Activated naive CD4-positive, alpha-beta T cell treated with anti-CD3 and anti-CD28 coated beads, Interleukin-2, amount 50 U/mL, for 24 hours (primary cell): ENCODE data around the gene ZNF513.
A peak's percentile ranks its signal among the peaks of the same experiment; 100 is the strongest.
"Not testable (repeated sequence)": the region's sequence is repeated elsewhere in the genome, so short reads cannot be mapped to it uniquely, and the experiment has no call there.

ENCODE experiments used
- H3K27ac Mint-ChIP-seq: one replicate; pipeline ENCODE4 v1.8.0; 2021; ENCODE audit warnings: mild to moderate bottlenecking, mixed read lengths
- H3K27me3 Mint-ChIP-seq: one replicate; pipeline ENCODE4 v1.8.0; 2021; ENCODE audit warnings: mixed read lengths
- H3K36me3 Mint-ChIP-seq: one replicate; pipeline ENCODE4 v1.8.0; 2021; ENCODE audit warnings: mixed read lengths
- H3K4me1 Mint-ChIP-seq: one replicate; pipeline ENCODE4 v1.8.0; 2021; ENCODE audit warnings: mixed read lengths
- H3K4me3 Mint-ChIP-seq: one replicate; pipeline ENCODE4 v1.8.0; 2021; ENCODE audit warnings: mild to moderate bottlenecking, mixed read lengths
- H3K9me3 Mint-ChIP-seq: one replicate; pipeline ENCODE4 v1.8.0; 2021; ENCODE audit warnings: mixed read lengths

The ZNF513 gene

GRCh38 chr2:27380626-27381545, at the start of gene ZNF513:
Gene ZNF513, minus strand, starts transcription at chr2:27380734. Its CDS starts 208 bp downstream, at chr2:27380526.
- H3K4me3 Mint-ChIP-seq, result peak within 1 kb of the TSS; percentile 93
- no peaks in the 10 kb centered on the region for H3K27me3 Mint-ChIP-seq
- H3K9me3 Mint-ChIP-seq, result no peaks in the 10 kb centered on the region
- H3K36me3 Mint-ChIP-seq, result peaks cover 14% of the 10 kb centered on the region
- H3K27ac Mint-ChIP-seq, result peak within 1 kb of the TSS; percentile 95
- peaks cover 28% of the 10 kb centered on the region for H3K4me1 Mint-ChIP-seq

- Mint-ChIP-seq H3K36me3 (peaks cover 8% of the 10 kb centered on the region), H3K27ac (peak overlapping the region; percentile 96), H3K27me3 (no peaks in the 10 kb centered on the region)
Observed at GRCh38 chr2:27428978-27429541, 48.5 kb upstream of the ZNF513 start.

GRCh38 chr2:27428213-27428977, 47.9 kb upstream of the ZNF513 start, which contains the start of gene NRBP1:
Gene NRBP1, plus strand, starts transcription at chr2:27428631. Its CDS starts 4,643 bp downstream, at chr2:27433274.
- H3K27ac Mint-ChIP-seq, result peak within 1 kb of the TSS; percentile 99
- H3K9me3 Mint-ChIP-seq, result no peaks in the 10 kb centered on the region
- H3K4me1 Mint-ChIP-seq, result peaks cover 39% of the 10 kb centered on the region
- no peaks in the 10 kb centered on the region for H3K27me3 Mint-ChIP-seq
- peak within 1 kb of the TSS; percentile 98 for H3K4me3 Mint-ChIP-seq
- H3K36me3 Mint-ChIP-seq, result peaks cover 4% of the 10 kb centered on the region

More at GRCh38 chr2:27428978-27429541, 48.5 kb upstream of the ZNF513 start:
- Mint-ChIP-seq H3K9me3 (no peaks in the 10 kb centered on the region), H3K4me3 (peak overlapping the region; percentile 98), H3K4me1 (peaks cover 44% of the 10 kb centered on the region)

- Mint-ChIP-seq H3K4me1 (peaks cover 34% of the 10 kb centered on the region), H3K27me3 (no peaks in the 10 kb centered on the region), H3K9me3 (no peaks in the 10 kb centered on the region), H3K27ac (peak overlapping the region; percentile 99), H3K36me3 (peaks cover 2% of the 10 kb centered on the region), H3K4me3 (peak overlapping the region; percentile 98)
Observed at GRCh38 chr2:27427863-27428212, 47.3 kb upstream of the ZNF513 start.

DNA sequence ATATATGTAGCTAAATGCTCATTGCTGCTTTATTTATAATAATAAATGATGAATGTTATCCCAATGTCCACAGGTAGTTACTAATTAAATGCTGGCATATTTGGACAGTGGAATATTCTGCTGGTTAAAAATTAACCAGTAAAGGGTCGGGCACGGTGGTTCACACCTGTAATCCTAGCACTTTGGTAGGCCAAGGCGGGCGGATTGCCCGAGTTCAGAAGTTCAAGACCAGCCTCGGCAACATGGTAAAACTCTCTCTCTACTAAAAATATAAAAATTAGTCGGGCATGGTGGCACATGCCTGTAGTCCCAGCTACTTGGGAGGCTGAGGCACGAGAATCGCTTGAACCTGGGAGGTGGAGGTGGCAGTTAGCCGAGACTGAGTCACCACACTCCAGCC, 44.5 kb upstream of the ZNF513 start:
- not testable (repeated sequence) for H3K27me3 Mint-ChIP-seq, H3K36me3 Mint-ChIP-seq, H3K27ac Mint-ChIP-seq, H3K9me3 Mint-ChIP-seq, H3K4me3 Mint-ChIP-seq
- peaks cover 12% of the 10 kb centered on the region for H3K4me1 Mint-ChIP-seq

GRCh38 chr2:27422958-27423357, 42.4 kb upstream of the ZNF513 start:
- Mint-ChIP-seq H3K4me3 (no peak overlapping the region), H3K27ac (no peak overlapping the region), H3K4me1 (peaks cover 5% of the 10 kb centered on the region)

DNA sequence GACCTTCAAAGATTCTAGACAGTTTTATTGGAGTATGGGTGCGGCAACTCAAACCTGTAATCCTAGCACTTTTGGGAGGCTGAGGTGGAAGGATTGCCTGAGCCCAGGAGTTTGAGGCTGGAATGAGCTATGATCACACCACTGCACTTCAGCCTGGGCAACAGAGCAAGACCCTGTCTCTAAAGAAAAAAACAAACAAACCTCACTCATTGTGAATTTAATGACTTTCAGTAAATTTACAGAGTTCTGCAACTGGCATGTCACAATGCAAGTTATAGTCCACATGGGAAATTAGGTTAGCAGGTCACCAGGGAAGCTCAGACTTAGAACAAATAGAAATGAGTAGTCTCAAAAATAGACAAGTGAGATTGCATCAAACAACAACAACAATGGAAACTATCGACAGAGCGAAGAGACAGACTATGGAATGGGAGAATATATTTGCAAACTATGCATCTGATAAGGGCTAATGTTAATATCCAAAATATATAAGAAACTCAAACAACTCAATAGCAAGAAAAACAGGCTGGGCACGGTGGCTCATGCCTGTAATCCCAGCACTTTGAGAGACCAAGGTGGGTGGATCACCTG, 41.2 kb upstream of the ZNF513 start:
- Mint-ChIP-seq H3K9me3 (no peaks in the 10 kb centered on the region), H3K27ac (no peak overlapping the region), H3K27me3 (no peaks in the 10 kb centered on the region), H3K4me1 (no peaks in the 10 kb centered on the region), H3K36me3 (no peaks in the 10 kb centered on the region), H3K4me3 (no peak overlapping the region)

More at GRCh38 chr2:27422958-27423357, 42.4 kb upstream of the ZNF513 start:
- Mint-ChIP-seq H3K27me3 (no peaks in the 10 kb centered on the region), H3K9me3 (no peaks in the 10 kb centered on the region), H3K36me3 (no peaks in the 10 kb centered on the region)

DNA sequence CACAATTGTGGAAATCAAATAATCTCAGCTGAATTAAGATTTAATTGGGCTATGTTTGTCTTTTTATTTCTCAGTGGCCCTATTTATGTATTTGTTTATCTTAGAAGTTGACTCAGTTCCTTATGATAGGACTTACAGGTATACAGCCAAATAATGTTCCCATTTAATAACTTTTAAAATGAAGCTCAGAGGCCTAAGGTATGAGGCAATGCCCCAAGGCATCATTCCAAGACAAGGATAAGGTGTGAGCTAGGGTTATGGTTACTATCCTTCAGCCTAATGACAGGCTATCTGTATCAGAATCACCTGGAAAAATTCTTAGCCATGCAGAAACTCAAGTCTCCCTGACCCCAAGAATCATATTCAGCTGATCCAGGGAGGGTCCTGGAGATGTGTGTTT, 40.5 kb upstream of the ZNF513 start:
- Mint-ChIP-seq H3K27me3 (no peaks in the 10 kb centered on the region), H3K9me3 (no peaks in the 10 kb centered on the region), H3K4me1 (no peaks in the 10 kb centered on the region), H3K4me3 (no peak overlapping the region), H3K27ac (no peak overlapping the region), H3K36me3 (no peaks in the 10 kb centered on the region)

DNA sequence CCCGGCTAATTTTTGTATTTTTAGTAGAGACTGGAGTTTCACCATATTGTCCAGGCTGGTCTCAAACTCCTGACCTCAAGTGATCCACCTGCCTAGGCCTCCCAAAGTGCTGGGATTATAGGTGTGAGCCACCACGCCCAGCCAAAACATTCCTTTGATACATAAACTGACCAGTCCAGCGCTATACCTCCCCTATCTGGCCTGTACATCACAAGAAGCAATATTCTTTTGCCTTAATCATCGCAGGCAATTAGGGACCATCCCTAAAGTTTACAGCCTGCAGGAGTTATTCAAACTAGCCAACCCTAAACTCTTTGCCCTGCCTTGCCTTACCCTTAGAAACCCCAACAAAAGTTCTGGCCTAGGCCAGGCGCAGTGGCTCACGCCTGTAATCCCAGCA, 35.6 kb upstream of the ZNF513 start:
- peaks cover 3% of the 10 kb centered on the region for H3K4me1 Mint-ChIP-seq
- H3K27me3 Mint-ChIP-seq, result peaks cover 2% of the 10 kb centered on the region
- no peaks in the 10 kb centered on the region for H3K9me3 Mint-ChIP-seq
- H3K4me3 Mint-ChIP-seq, result no peak overlapping the region
- no peak overlapping the region for H3K27ac Mint-ChIP-seq
- H3K36me3 Mint-ChIP-seq, result no peaks in the 10 kb centered on the region

GRCh38 chr2:27412419-27413152, 32.1 kb upstream of the ZNF513 start:
- H3K36me3 Mint-ChIP-seq, result peaks cover 2% of the 10 kb centered on the region
- no peak overlapping the region for H3K4me3 Mint-ChIP-seq
- H3K4me1 Mint-ChIP-seq, result peaks cover 19% of the 10 kb centered on the region
- H3K9me3 Mint-ChIP-seq, result no peaks in the 10 kb centered on the region
- H3K27ac Mint-ChIP-seq, result no peak overlapping the region
- H3K27me3 Mint-ChIP-seq, result peaks cover 2% of the 10 kb centered on the region

GRCh38 chr2:27409321-27410073, 29.0 kb upstream of the ZNF513 start, which contains the start of gene PPM1G:
Gene PPM1G, minus strand, starts transcription at chr2:27409591. Its CDS starts 169 bp downstream, at chr2:27409422.
- peaks cover 35% of the 10 kb centered on the region for H3K4me1 Mint-ChIP-seq
- peaks cover 2% of the 10 kb centered on the region for H3K27me3 Mint-ChIP-seq
- peaks cover 6% of the 10 kb centered on the region for H3K36me3 Mint-ChIP-seq
- H3K9me3 Mint-ChIP-seq, result no peaks in the 10 kb centered on the region
- H3K27ac Mint-ChIP-seq, result peak within 1 kb of the TSS; percentile 96
- peak within 1 kb of the TSS; percentile 96 for H3K4me3 Mint-ChIP-seq

GRCh38 chr2:27408601-27409320, 28.2 kb upstream of the ZNF513 start:
- peaks cover 2% of the 10 kb centered on the region for H3K27me3 Mint-ChIP-seq
- peak overlapping the region; percentile 96 for H3K4me3 Mint-ChIP-seq
- H3K36me3 Mint-ChIP-seq, result peaks cover 6% of the 10 kb centered on the region
- H3K27ac Mint-ChIP-seq, result peak overlapping the region; percentile 89
- H3K4me1 Mint-ChIP-seq, result peaks cover 43% of the 10 kb centered on the region
- H3K9me3 Mint-ChIP-seq, result no peaks in the 10 kb centered on the region

GRCh38 chr2:27407798-27408491, 27.4 kb upstream of the ZNF513 start:
- Mint-ChIP-seq H3K27ac (peak overlapping the region; percentile 89), H3K27me3 (peaks cover 2% of the 10 kb centered on the region), H3K4me1 (peaks cover 48% of the 10 kb centered on the region), H3K4me3 (peak overlapping the region; percentile 96), H3K36me3 (peaks cover 6% of the 10 kb centered on the region), H3K9me3 (no peaks in the 10 kb centered on the region)
